H1 (cell line): Measurements from ENCODE around the gene CHMP4A. TPM values are rescaled to one million over a fixed set of nuclear protein-coding genes. Genes with fewer than 3 reads are reported as not detected.

Experiments
- CTCF ChIA-PET: fragments of 300-600 bp; sonication (Branson Sonifier 250); formaldehyde crosslinking; loops from one replicate; lab custom pipeline; 2021; ENCODE audit not compliant: partially characterized antibody; lab: Charles Lee
- POLR2A ChIA-PET: fragments of 300-600 bp; sonication (Branson Sonifier 250); formaldehyde crosslinking; loops from one replicate; lab custom pipeline; 2021; ENCODE audit warnings: inconsistent platforms; ENCODE audit not compliant: partially characterized antibody; lab: Charles Lee
- DNase-seq, 2 experiments: peaks; one replicate each; pipeline versions ENCODE4 v3.0.0 to v3.0.0-alpha.2; 2010 to 2022; ENCODE audit warnings: low spot score in 2 of 2, low read depth in 1 of 2, mixed read lengths in 1 of 2
- FAIRE-seq: peaks from 2 replicates; lab custom pipeline; 2011; peaks lifted over from hg19 to GRCh38; lab: Jason Lieb, UNC
- H2AFZ ChIP-seq: 2 replicates; pipeline ENCODE4 v1.8.1; 2012; ENCODE audit warnings: low read length, inconsistent platforms
- H2AK5ac ChIP-seq: 2 replicates; pipeline ENCODE4 v1.6.1; 2013; ENCODE audit warnings: low read depth, low read length
- H2BK120ac ChIP-seq: replicated peaks from 2 replicates; pipeline ENCODE3; 2013; ENCODE audit warnings: low read depth, low read length, inconsistent platforms
- H2BK12ac ChIP-seq: 2 replicates; pipeline ENCODE4 v1.6.1; 2013; ENCODE audit warnings: low read depth, low read length
- H2BK15ac ChIP-seq: 2 replicates; pipeline ENCODE4 v1.6.1; 2013; ENCODE audit warnings: low read length
- H2BK20ac ChIP-seq: 2 replicates; pipeline ENCODE4 v1.6.1; 2013; ENCODE audit warnings: low read length
- H2BK5ac ChIP-seq: 2 replicates; pipeline ENCODE4 v1.6.1; 2013; ENCODE audit warnings: low read depth, low read length
- H3K14ac ChIP-seq: 2 replicates; pipeline ENCODE4 v1.6.1; 2013; ENCODE audit warnings: inconsistent platforms; ENCODE audit not compliant: insufficient read length
- H3K18ac ChIP-seq: 2 replicates; pipeline ENCODE4 v1.6.1; 2013; ENCODE audit warnings: low read length; ENCODE audit errors: extremely low read depth
- H3K23ac ChIP-seq: 2 replicates; pipeline ENCODE4 v1.6.1; 2013; ENCODE audit warnings: inconsistent platforms; ENCODE audit not compliant: insufficient read length
- H3K23me2 ChIP-seq: 2 replicates; pipeline ENCODE4 v1.6.1; 2013; ENCODE audit warnings: low read depth, low read length
- H3K27ac ChIP-seq: 2 replicates; pipeline ENCODE4 v1.6.1; 2011; ENCODE audit warnings: low read depth, low read length, inconsistent platforms
- H3K27me3 ChIP-seq, 4 experiments: replicated peaks in 1 of 4; 1 replicate in 1 of 4; 2 replicates in 3 of 4; pipeline versions ENCODE4 v1.6.1 to v1.8.1; 2011 to 2013; ENCODE audit warnings: low read length in 3 of 4, mild to moderate bottlenecking in 3 of 4, inconsistent platforms in 2 of 4, mixed read lengths in 2 of 4, moderate library complexity in 1 of 4; ENCODE audit not compliant: control insufficient read depth in 3 of 4, insufficient read depth in 3 of 4; ENCODE audit errors: extremely low read depth in 1 of 4
- H3K36me3 ChIP-seq, 4 experiments: 2 replicates each; pipeline versions ENCODE4 v1.6.1 to v1.8.1; 2011 to 2013; ENCODE audit warnings: mild to moderate bottlenecking in 4 of 4, low read length in 3 of 4, moderate library complexity in 2 of 4, control low read depth in 1 of 4, inconsistent platforms in 1 of 4; ENCODE audit not compliant: insufficient read depth in 4 of 4, control insufficient read depth in 2 of 4
- H3K4ac ChIP-seq: replicated peaks from 2 replicates; pipeline ENCODE3; 2013; ENCODE audit warnings: low read length, low read depth, mixed read lengths, inconsistent platforms; ENCODE audit not compliant: insufficient read length
- H3K4me1 ChIP-seq, 4 experiments: replicated peaks in 1 of 4; 1 replicate in 1 of 4; 2 replicates in 3 of 4; pipeline versions ENCODE4 v1.6.1 to v1.8.1; 2011 to 2013; ENCODE audit warnings: low read length in 3 of 4, inconsistent platforms in 2 of 4, mixed read lengths in 1 of 4; ENCODE audit not compliant: insufficient read depth in 4 of 4, control insufficient read depth in 3 of 4
- H3K4me2 ChIP-seq, 2 experiments: 2 replicates each; pipeline versions ENCODE4 v1.6.1 to v1.8.1; 2011 to 2013; ENCODE audit warnings: low read depth in 2 of 2, low read length in 2 of 2, control low read depth in 1 of 2, inconsistent platforms in 1 of 2, mild to moderate bottlenecking in 1 of 2; ENCODE audit not compliant: insufficient read depth in 1 of 2
- H3K4me3 ChIP-seq, 4 experiments: fragments of 200-600, 300-600 bp in 1 of 4; sonication (generic), shearing (Covaris generic), sonication (Bioruptor Twin) in 1 of 4; 2 replicates each; pipeline versions ENCODE4 v1.5.1 to v1.8.1; 2011 to 2016; ENCODE audit warnings: low read length in 4 of 4, low read depth in 3 of 4, control low read depth in 2 of 4, inconsistent platforms in 2 of 4, mild to moderate bottlenecking in 2 of 4, mixed read lengths in 1 of 4, moderate library complexity in 1 of 4; ENCODE audit not compliant: insufficient read depth in 2 of 4; ENCODE audit errors: extremely low read depth in 1 of 4
- H3K56ac ChIP-seq: replicated peaks from 2 replicates; pipeline ENCODE3; 2013; ENCODE audit warnings: low read depth, mild to moderate bottlenecking, mixed read lengths, low read length, inconsistent platforms; ENCODE audit not compliant: insufficient read length
- H3K79me1 ChIP-seq: 2 replicates; pipeline ENCODE4 v1.6.1; 2013; ENCODE audit warnings: low read depth, low read length, control low read depth
- H3K79me2 ChIP-seq, 2 experiments: 2 replicates each; pipeline versions ENCODE4 v1.6.1 to v1.8.1; 2012 to 2013; ENCODE audit warnings: low read length in 2 of 2, mild to moderate bottlenecking in 2 of 2, inconsistent platforms in 1 of 2; ENCODE audit not compliant: insufficient read depth in 2 of 2, control insufficient read depth in 1 of 2
- H3K9ac ChIP-seq, 4 experiments: replicated peaks in 1 of 4; 1 replicate in 1 of 4; 2 replicates in 3 of 4; pipeline versions ENCODE4 v1.6.1 to v1.8.1; 2011 to 2013; ENCODE audit warnings: low read depth in 3 of 4, low read length in 3 of 4, control low read depth in 2 of 4, mild to moderate bottlenecking in 2 of 4, moderate library complexity in 2 of 4, inconsistent platforms in 1 of 4; ENCODE audit errors: extremely low read depth in 1 of 4
- H3K9me3 ChIP-seq, 2 experiments: 2 replicates each; pipeline versions ENCODE4 v1.6.1 to v1.8.1; 2012 to 2013; ENCODE audit warnings: mild to moderate bottlenecking in 2 of 2, moderate library complexity in 2 of 2, control low read depth in 1 of 2, inconsistent platforms in 1 of 2, low read depth in 1 of 2, low read length in 1 of 2, mixed read lengths in 1 of 2; ENCODE audit not compliant: insufficient read depth in 2 of 2
- H4K20me1 ChIP-seq, 2 experiments: replicated peaks in 1 of 2; 2 replicates each; pipeline versions ENCODE3 to v1.8.1; 2011 to 2013; ENCODE audit warnings: inconsistent platforms in 2 of 2, low read length in 2 of 2, mild to moderate bottlenecking in 1 of 2; ENCODE audit not compliant: insufficient read depth in 2 of 2, control insufficient read depth in 1 of 2
- H4K5ac ChIP-seq: 2 replicates; pipeline ENCODE4 v1.6.1; 2013; ENCODE audit warnings: low read length, low read depth, mixed read lengths, inconsistent platforms; ENCODE audit not compliant: insufficient read length
- H4K8ac ChIP-seq: 2 replicates; pipeline ENCODE4 v1.8.0; 2013; ENCODE audit warnings: mild to moderate bottlenecking, moderate library complexity, low read length, inconsistent platforms; ENCODE audit not compliant: insufficient read depth; ENCODE audit errors: extremely low read depth
- H4K91ac ChIP-seq: replicated peaks from 2 replicates; pipeline ENCODE3; 2013; ENCODE audit warnings: low read length, mixed read lengths, inconsistent platforms; ENCODE audit not compliant: insufficient read length
- BCL11A ChIP-seq, 2 experiments: IDR thresholded peaks; one replicate each; pipeline ENCODE4 v1.6.1; 2011; ENCODE audit warnings: low read depth in 2 of 2, low read length in 2 of 2, mild to moderate bottlenecking in 2 of 2
- CBX8 ChIP-seq: fragments of 300-800, 300-1000 bp; sonication (generic); IDR thresholded peaks from 2 replicates; pipeline ENCODE4 v1.7.1; 2016; ENCODE audit warnings: low read depth, low read length, borderline replicate concordance
- CTCF ChIP-seq, 3 experiments: IDR thresholded peaks; 1 replicate in 2 of 3; 2 replicates in 1 of 3; pipeline versions ENCODE4 v1.5.1 to v1.6.1; 2011; ENCODE audit warnings: low read length in 3 of 3, mild to moderate bottlenecking in 3 of 3, inconsistent platforms in 2 of 3, low read depth in 1 of 3, moderate library complexity in 1 of 3; ENCODE audit not compliant: insufficient read depth in 1 of 3; ENCODE audit errors: control extremely low read depth in 1 of 3
- EZH2 ChIP-seq: fragments of 200-600 bp; sonication (generic); IDR thresholded peaks from 2 replicates; pipeline ENCODE4 v1.7.1; 2012; ENCODE audit warnings: low read depth, mild to moderate bottlenecking, moderate library complexity, low read length, inconsistent platforms; ENCODE audit not compliant: severe bottlenecking
- HDAC2 ChIP-seq, 2 experiments: fragments of 300-600 bp in 1 of 2; sonication (generic) in 1 of 2; IDR thresholded peaks; 2 replicates each; pipeline ENCODE4 v1.6.1; 2011 to 2012; ENCODE audit warnings: low read depth in 2 of 2, low read length in 2 of 2, mild to moderate bottlenecking in 2 of 2, moderate library complexity in 2 of 2, borderline replicate concordance in 1 of 2, inconsistent platforms in 1 of 2
- HDAC6 ChIP-seq: IDR thresholded peaks from one replicate; pipeline ENCODE4 v1.7.1; 2012; ENCODE audit warnings: low read depth, mild to moderate bottlenecking, inconsistent platforms, low read length, moderate library complexity
- ZNF274 ChIP-seq: IDR thresholded peaks from 2 replicates; pipeline ENCODE4 v1.7.0; 2012; ENCODE audit warnings: low read length, borderline replicate concordance; ENCODE audit errors: extremely low read depth
- WGBS, 2 experiments: shearing (Covaris generic) in 1 of 2; methylation state at CpG; one replicate each; pipeline versions ENCODE4 v1.1.6 to v1.1.7; 2013 to 2015; ENCODE audit warnings: low lambda C conversion rate in 2 of 2, mixed read lengths in 2 of 2, inconsistent platforms in 1 of 2, low coverage in 1 of 2, missing lambda C conversion rate in 1 of 2; ENCODE audit not compliant: insufficient replicate concordance in 2 of 2, insufficient coverage in 1 of 2, insufficient read length in 1 of 2; ENCODE audit errors: extremely low coverage in 1 of 2, missing lambda C conversion rate in 1 of 2; 5-methylcytosine and 5-hydroxymethylcytosine counted together
- polyA plus RNA-seq, 7 experiments: library from polyadenylated mRNA; depleted of rRNA in 3 of 7; stranded (reverse) in 5 of 7; unstranded in 2 of 7; fragments of >200 nt in 5 of 7; fragments of 200-250 nt in 2 of 7; gene quantifications; 1 replicate in 5 of 7; 2 replicates in 1 of 7; 4 replicates in 1 of 7; pipeline versions ENCODE4 v1.2.1 to v1.2.3, GENCODE V29; 2011 to 2013; ENCODE audit warnings: missing spikeins in 2 of 7, mixed read lengths in 2 of 7
- total RNA-seq: library from RNA; stranded (reverse); fragmentation: NEBNext Ultra II Directional; extraction: Animal tissue kit (Norgen Biotek cat#: 25700); gene quantifications from 2 replicates; pipeline ENCODE4 v1.2.1, GENCODE V29; 2021

Gene CHMP4A
- total and polyA plus RNA-seq, 2 of the 8 experiments (the other 6 are each of a cell fraction or from before 2014, with no cell fraction given), result 32.9 to 37.6 TPM

GRCh38 chr14:24171422-24172260, 41.6 kb downstream of the CHMP4A start, which contains the start of gene REC8:
Gene REC8 (plus strand): TSS chr14:24172080. CDS start chr14:24172553, 473 bp downstream.
- Histone ChIP-seq H3K18ac (peak within 1 kb of the TSS; percentile 83), H3K23me2 (peaks cover 5% of the 10 kb centered on the region; the same call in 1 of the 2 replicates), H4K20me1 (no peaks in the 10 kb centered on the region), H2BK15ac (0 out of 2 replicates have a peak within 1 kb of the TSS, but pooled peaks have one; percentile 46), H2BK5ac (peak within 1 kb of the TSS; percentile 60; the same call in 1 of the 2 replicates), H3K9ac (peak within 1 kb of the TSS; percentile 37 to 65 (median 54); a peak in 6 of 7 replicates), H2BK20ac (no peak within 1 kb of the TSS), H3K56ac (no peak within 1 kb of the TSS), H3K36me3 (peaks cover 0 to under 1% (median 0%) of the 10 kb centered on the region in 4 experiments; a peak in 2 of 8 replicates), H3K4me1 (peaks cover 0 to 9% (median 7%) of the 10 kb centered on the region in 4 experiments; a peak in 4 of 7 replicates), H3K79me2 (no peaks in the 10 kb centered on the region), H3K27me3 (no peaks in the 10 kb centered on the region), H2BK12ac (peak within 1 kb of the TSS; percentile 55; the same call in 1 of the 2 replicates), H2AFZ (peak within 1 kb of the TSS; percentile 47; the same call in 1 of the 2 replicates), H3K27ac (no peak within 1 kb of the TSS), H2AK5ac (no peak within 1 kb of the TSS), H4K8ac (peak within 1 kb of the TSS; percentile 59; the same call in 1 of the 2 replicates), H3K4me3 (peak within 1 kb of the TSS; percentile 62 to 77 (median 71)), H3K14ac (no peak within 1 kb of the TSS), H3K79me1 (no peaks in the 10 kb centered on the region), H3K9me3 (no peaks in the 10 kb centered on the region), H4K5ac (peak within 1 kb of the TSS; percentile 23), H2BK120ac (no peak within 1 kb of the TSS), H4K91ac (no peak within 1 kb of the TSS), H3K23ac (no peak within 1 kb of the TSS), H3K4me2 (peak within 1 kb of the TSS; percentile 75 to 96), H3K4ac (no peak within 1 kb of the TSS)
- FAIRE-seq (peak; percentile 42), DNase-seq (peak; percentile 97)
- POLR2A ChIA-PET, result interaction anchor here (0.6 to 10.7 kb wide), 19 partner anchors 9 to 120 kb away, joined by 3 to 158 read pairs (median 5); partner anchors contain the start of genes CARMIL3, EMC9, IPO4 and IRF9
- WGBS, 2 experiments, result 13% methylated on average over 60 of the region's 63 CpGs; no CpG with 5 or more reads in 1 of the 2 experiments
- CTCF ChIA-PET, result interaction anchor here (0.6 to 1.5 kb wide), 5 partner anchors 9 to 128 kb away, joined by 3 to 6 read pairs (median 4); partner anchors contain the start of gene IRF9
- TF ChIP-seq ZNF274 (no peak), HDAC6 (no peak), HDAC2 (IDR thresholded peaks at IDR 0.05; ENCODE audit: borderline replicate concordance in 1 of 2, low read depth in 2 of 2, low read length in 2 of 2) (peak; percentile 13 to 46; a peak in 1 of 4 replicates), EZH2 (no peak), CBX8 (no peak), BCL11A (IDR thresholded peaks at IDR 0.05; ENCODE audit: low read depth in 2 of 2, low read length in 2 of 2) (no peak), CTCF (IDR thresholded peaks at IDR 0.05; ENCODE audit: control extremely low read depth in 1 of 3, insufficient read depth in 1 of 3, low read depth in 1 of 3, low read length in 3 of 3) (peak in 1 of 3 experiments; percentile 7; a peak in 1 of 4 replicates)
